GM10266 (cell line): ENCODE results near the gene KRTAP10-4.

ENCODE experiments used
- DNase-seq: peaks from one replicate; pipeline ENCODE4 v3.0.0; 2012; ENCODE audit errors: extremely low spot score
- CTCF ChIP-seq: IDR thresholded peaks from 2 replicates; pipeline ENCODE4 v1.5.1; 2012; ENCODE audit warnings: mild to moderate bottlenecking, low read depth; ENCODE audit not compliant: control insufficient read depth, insufficient read depth; ENCODE audit errors: missing control alignments

The KRTAP10-4 gene

GRCh38 chr21:44532712-44533111, 40.8 kb upstream of the KRTAP10-4 start:
- no peak for DNase-seq
- TF ChIP-seq CTCF: no peak

GRCh38 chr21:44533121-44533890, 40.2 kb upstream of the KRTAP10-4 start:
- no peak for TF ChIP-seq CTCF
- no peak for DNase-seq

- DNase-seq: no peak
- no peak for TF ChIP-seq CTCF
Observed at GRCh38 chr21:44533891-44534627, 39.5 kb upstream of the KRTAP10-4 start.

- TF ChIP-seq CTCF: no peak
- DNase-seq: no peak
Observed at GRCh38 chr21:44534688-44535087, 38.8 kb upstream of the KRTAP10-4 start.

GRCh38 chr21:44535963-44536362, 37.6 kb upstream of the KRTAP10-4 start:
- TF ChIP-seq CTCF: no peak
- no peak for DNase-seq

GRCh38 chr21:44537930-44538911, 35.3 kb upstream of the KRTAP10-4 start:
- no peak for DNase-seq

More at GRCh38 chr21:44537930-44538911, 35.3 kb upstream of the KRTAP10-4 start:
- no peak for TF ChIP-seq CTCF
